Stimulated activated CD4-positive, alpha-beta T cell treated with anti-CD3 and anti-CD28 coated beads, Interleukin-1b, Interleukin-23, amount 100 ng/mL, for 1 hour (primary cell): ENCODE measurements around the gene AFAP1.

Experiments
- DNase-seq, 2 donors: peaks; one replicate each; pipeline ENCODE4 v3.0.0-alpha.2; 2020; ENCODE audit warnings: low read depth in 2 of 2

Gene AFAP1

GRCh38 chr4:7915875-7916242, 23.8 kb downstream of the AFAP1 start:
- DNase-seq, result no peak

GRCh38 chr4:7912826-7913225, 26.8 kb downstream of the AFAP1 start:
- no peak for DNase-seq

- DNase-seq, result no peak
Measured at GRCh38 chr4:7910952-7911578, 28.6 kb downstream of the AFAP1 start.

GRCh38 chr4:7910263-7910896, 29.3 kb downstream of the AFAP1 start:
- no peak for DNase-seq

- no peak for DNase-seq
Measured at GRCh38 chr4:7909463-7910262, 30.0 kb downstream of the AFAP1 start.

- DNase-seq, result no peak
Measured at GRCh38 chr4:7908668-7909067, 31.0 kb downstream of the AFAP1 start.

GRCh38 chr4:7907142-7907541, 32.5 kb downstream of the AFAP1 start:
- no peak for DNase-seq

GRCh38 chr4:7906171-7906701, 33.4 kb downstream of the AFAP1 start:
- DNase-seq, result no peak

GRCh38 chr4:7904952-7905915, 34.4 kb downstream of the AFAP1 start:
- no peak for DNase-seq

- DNase-seq, result no peak
Measured at GRCh38 chr4:7903791-7904516, 35.7 kb downstream of the AFAP1 start.

- no peak for DNase-seq
Measured at GRCh38 chr4:7902826-7903225, 36.8 kb downstream of the AFAP1 start.

- no peak for DNase-seq
Measured at GRCh38 chr4:7902101-7902553, 37.5 kb downstream of the AFAP1 start.

GRCh38 chr4:7901311-7901885, 38.3 kb downstream of the AFAP1 start:
- no peak for DNase-seq

GRCh38 chr4:7900334-7900909, 39.2 kb downstream of the AFAP1 start:
- no peak for DNase-seq

- DNase-seq, result no peak
Measured at GRCh38 chr4:7899184-7899869, 40.3 kb downstream of the AFAP1 start.

GRCh38 chr4:7898385-7898784, 41.3 kb downstream of the AFAP1 start:
- no peak for DNase-seq

GRCh38 chr4:7897811-7898210, 41.9 kb downstream of the AFAP1 start:
- no peak for DNase-seq

GRCh38 chr4:7894677-7895181, 44.9 kb downstream of the AFAP1 start:
- DNase-seq, result no peak

- no peak for DNase-seq
Measured at GRCh38 chr4:7894098-7894676, 45.5 kb downstream of the AFAP1 start.
